HEK293 (cell line): ENCODE data around the gene CCDC9.

ENCODE experiments used
- BCL11A ChIP-seq: fragments of 450-650 bp; formaldehyde crosslinking; IDR thresholded peaks from 2 replicates; pipeline ENCODE4 v1.5.1; 2016; ENCODE audit warnings: low read depth, missing biosample characterization, missing genetic modification characterization
- BCL11B ChIP-seq: fragments of 450-650 bp; formaldehyde crosslinking; IDR thresholded peaks from 2 replicates; pipeline ENCODE4 v1.5.1; 2016; ENCODE audit warnings: low read depth, missing biosample characterization, missing genetic modification characterization
- FEZF1 ChIP-seq: fragments of 450-650 bp; formaldehyde crosslinking; IDR thresholded peaks from 2 replicates; pipeline ENCODE4 v1.5.1; 2016; ENCODE audit warnings: missing biosample characterization, missing genetic modification characterization
- GLI4 ChIP-seq: fragments of 450-650 bp; formaldehyde crosslinking; IDR thresholded peaks from 2 replicates; pipeline ENCODE4 v1.5.1; 2016; ENCODE audit warnings: missing biosample characterization, missing genetic modification characterization
- GLIS1 ChIP-seq: fragments of 450-650 bp; formaldehyde crosslinking; IDR thresholded peaks from 2 replicates; pipeline ENCODE4 v1.5.1; 2016; ENCODE audit warnings: missing biosample characterization, missing genetic modification characterization
- HOXD13 ChIP-seq: sonication (generic); formaldehyde crosslinking; IDR thresholded peaks from 2 replicates; pipeline ENCODE4 v1.8.0; 2022; ENCODE audit warnings: missing genetic modification reagents, borderline replicate concordance
- MZF1 ChIP-seq: fragments of 450-650 bp; formaldehyde crosslinking; IDR thresholded peaks from 2 replicates; pipeline ENCODE4 v1.5.1; 2017; ENCODE audit warnings: missing biosample characterization, missing genetic modification characterization, borderline replicate concordance
- PRDM1 ChIP-seq: fragments of 450-650 bp; formaldehyde crosslinking; IDR thresholded peaks from 2 replicates; pipeline ENCODE4; 2016; ENCODE audit warnings: missing biosample characterization, missing genetic modification characterization
- PRDM10 ChIP-seq: fragments of 450-650 bp; formaldehyde crosslinking; IDR thresholded peaks from 2 replicates; pipeline ENCODE4 v1.5.1; 2016; ENCODE audit warnings: missing biosample characterization, missing genetic modification characterization
- RBAK ChIP-seq: fragments of 450-650 bp; formaldehyde crosslinking; IDR thresholded peaks from 2 replicates; pipeline ENCODE4 v1.5.1; 2016; ENCODE audit warnings: missing biosample characterization, missing genetic modification characterization
- SP3 ChIP-seq: fragments of 450-650 bp; formaldehyde crosslinking; IDR thresholded peaks from 2 replicates; pipeline ENCODE4 v1.5.1; 2016; ENCODE audit warnings: missing biosample characterization, missing genetic modification characterization
- ZBTB11 ChIP-seq: fragments of 450-650 bp; formaldehyde crosslinking; conservative IDR thresholded peaks from 2 replicates; pipeline ENCODE4 v1.5.1; 2016; ENCODE audit warnings: low read depth, missing biosample characterization, missing genetic modification characterization
- ZBTB44 ChIP-seq: fragments of 450-650 bp; IDR thresholded peaks from 2 replicates; pipeline ENCODE4 v1.5.1; 2018; ENCODE audit warnings: missing biosample characterization, mild to moderate bottlenecking, missing genetic modification characterization
- ZBTB48 ChIP-seq: fragments of 450-650 bp; formaldehyde crosslinking; IDR thresholded peaks from 2 replicates; pipeline ENCODE4 v1.5.1; 2016; ENCODE audit warnings: missing biosample characterization, missing genetic modification characterization
- ZNF10 ChIP-seq: fragments of 450-650 bp; formaldehyde crosslinking; IDR thresholded peaks from 2 replicates; pipeline ENCODE4 v1.5.1; 2017; ENCODE audit warnings: missing biosample characterization, missing genetic modification characterization
- ZNF324 ChIP-seq: fragments of 450-650 bp; formaldehyde crosslinking; IDR thresholded peaks from 2 replicates; pipeline ENCODE4 v1.5.1; 2016; ENCODE audit warnings: missing biosample characterization, missing genetic modification characterization
- ZNF335 ChIP-seq: fragments of 450-650 bp; formaldehyde crosslinking; conservative IDR thresholded peaks from 2 replicates; pipeline ENCODE4 v1.5.1; 2016; ENCODE audit warnings: missing biosample characterization, missing genetic modification characterization
- ZNF394 ChIP-seq: fragments of 450-650 bp; formaldehyde crosslinking; IDR thresholded peaks from 2 replicates; pipeline ENCODE4 v1.5.1; 2016; ENCODE audit warnings: missing biosample characterization, missing genetic modification characterization, mild to moderate bottlenecking, moderate library complexity, borderline replicate concordance
- ZNF423 ChIP-seq: fragments of 450-650 bp; formaldehyde crosslinking; IDR thresholded peaks from 2 replicates; pipeline ENCODE4 v1.5.1; 2016; ENCODE audit warnings: missing biosample characterization, missing genetic modification characterization
- ZNF621 ChIP-seq: fragments of 450-650 bp; formaldehyde crosslinking; IDR thresholded peaks from 2 replicates; pipeline ENCODE4 v1.5.1; 2017; ENCODE audit warnings: missing biosample characterization, missing genetic modification characterization
- ZNF701 ChIP-seq: fragments of 450-650 bp; formaldehyde crosslinking; IDR thresholded peaks from 2 replicates; pipeline ENCODE4 v1.5.1; 2016; ENCODE audit warnings: missing biosample characterization, missing genetic modification characterization
- ZNF791 ChIP-seq: fragments of 450-650 bp; formaldehyde crosslinking; IDR thresholded peaks from 2 replicates; pipeline ENCODE4 v1.5.1; 2016; ENCODE audit warnings: missing biosample characterization, missing genetic modification characterization
- ZNF843 ChIP-seq: fragments of 450-650 bp; formaldehyde crosslinking; IDR thresholded peaks from 2 replicates; pipeline ENCODE4 v1.5.1; 2016; ENCODE audit warnings: missing biosample characterization, missing genetic modification characterization
- ZSCAN4 ChIP-seq: fragments of 450-650 bp; formaldehyde crosslinking; IDR thresholded peaks from 2 replicates; pipeline ENCODE4 v1.5.1; 2017; ENCODE audit warnings: missing biosample characterization, missing genetic modification characterization
- ZXDB ChIP-seq: fragments of 450-650 bp; formaldehyde crosslinking; IDR thresholded peaks from 2 replicates; pipeline ENCODE4 v1.5.1; 2016; ENCODE audit warnings: missing biosample characterization, missing genetic modification characterization
- TF ChIP-seq, protein P1 (sequence below): fragments of 450-650 bp; formaldehyde crosslinking; optimal IDR thresholded peaks from 2 replicates; pipeline ENCODE3; 2016; ENCODE audit warnings: missing biosample characterization, mild to moderate bottlenecking, missing genetic modification characterization
- TF ChIP-seq, protein P2 (sequence below): sonication (generic); formaldehyde crosslinking; IDR thresholded peaks from 2 replicates; pipeline ENCODE4 v1.8.1; 2022; ENCODE audit warnings: mild to moderate bottlenecking, moderate library complexity, missing genetic modification reagents

CCDC9 gene

GRCh38 chr19:47227352-47228167 lies 28.8 kb upstream of the CCDC9 start (continued):
- TF ChIP-seq ZBTB11 (tag by site-specific recombination), result peak; percentile 63
- peak; percentile 38 for TF ChIP-seq FEZF1 (tag by site-specific recombination)
- TF ChIP-seq HOXD13, result no peak
- peak; percentile 77 for TF ChIP-seq ZBTB44
- peak; percentile 94 for TF ChIP-seq ZBTB48 (tag by site-specific recombination)
- TF ChIP-seq ZNF701, result no peak
- peak; percentile 39; the same call in 1 of the 2 replicates for TF ChIP-seq MZF1 (tag by site-specific recombination)
- peak; percentile 90 for TF ChIP-seq PRDM10 (tag by site-specific recombination)
- peak; percentile 89 for TF ChIP-seq BCL11A (tag by site-specific recombination)
- TF ChIP-seq GLI4 (tag by site-specific recombination), result no peak
- peak; percentile 59; the same call in 1 of the 2 replicates for TF ChIP-seq ZNF843 (tag by site-specific recombination)
- TF ChIP-seq RBAK (tag by site-specific recombination), result no peak
- TF ChIP-seq ZNF324 (tag by site-specific recombination), result peak; percentile 35; the same call in 1 of the 2 replicates
- peak; percentile 24; the same call in 1 of the 2 replicates for TF ChIP-seq ZSCAN4 (tag by site-specific recombination)
- TF ChIP-seq ZNF791 (tag by site-specific recombination), result no peak
- peak; percentile 90 for TF ChIP-seq ZXDB (tag by site-specific recombination)
- TF ChIP-seq ZNF335 (tag by site-specific recombination), result peak; percentile 74
- peak; percentile 60 for TF ChIP-seq GLIS1 (tag by site-specific recombination)
- TF ChIP-seq BCL11B (tag by site-specific recombination), result peak; percentile 80
- TF ChIP-seq, protein P1, sequence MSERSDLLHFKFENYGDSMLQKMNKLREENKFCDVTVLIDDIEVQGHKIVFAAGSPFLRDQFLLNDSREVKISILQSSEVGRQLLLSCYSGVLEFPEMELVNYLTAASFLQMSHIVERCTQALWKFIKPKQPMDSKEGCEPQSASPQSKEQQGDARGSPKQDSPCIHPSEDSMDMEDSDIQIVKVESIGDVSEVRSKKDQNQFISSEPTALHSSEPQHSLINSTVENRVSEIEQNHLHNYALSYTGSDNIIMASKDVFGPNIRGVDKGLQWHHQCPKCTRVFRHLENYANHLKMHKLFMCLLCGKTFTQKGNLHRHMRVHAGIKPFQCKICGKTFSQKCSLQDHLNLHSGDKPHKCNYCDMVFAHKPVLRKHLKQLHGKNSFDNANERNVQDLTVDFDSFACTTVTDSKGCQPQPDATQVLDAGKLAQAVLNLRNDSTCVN, result peak; percentile 54
- TF ChIP-seq ZNF394 (tag by site-specific recombination), result peak; percentile 54; the same call in 1 of the 2 replicates
- TF ChIP-seq ZNF621 (tag by site-specific recombination), result no peak
- TF ChIP-seq ZNF423 (tag by site-specific recombination), result peak; percentile 62
- peak; percentile 86 for TF ChIP-seq SP3 (tag by site-specific recombination)
- TF ChIP-seq ZNF10 (tag by site-specific recombination), result peak; percentile 40; the same call in 1 of the 2 replicates
- TF ChIP-seq, protein P2, sequence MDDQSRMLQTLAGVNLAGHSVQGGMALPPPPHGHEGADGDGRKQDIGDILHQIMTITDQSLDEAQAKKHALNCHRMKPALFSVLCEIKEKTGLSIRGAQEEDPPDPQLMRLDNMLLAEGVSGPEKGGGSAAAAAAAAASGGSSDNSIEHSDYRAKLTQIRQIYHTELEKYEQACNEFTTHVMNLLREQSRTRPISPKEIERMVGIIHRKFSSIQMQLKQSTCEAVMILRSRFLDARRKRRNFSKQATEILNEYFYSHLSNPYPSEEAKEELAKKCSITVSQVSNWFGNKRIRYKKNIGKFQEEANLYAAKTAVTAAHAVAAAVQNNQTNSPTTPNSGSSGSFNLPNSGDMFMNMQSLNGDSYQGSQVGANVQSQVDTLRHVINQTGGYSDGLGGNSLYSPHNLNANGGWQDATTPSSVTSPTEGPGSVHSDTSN (CRISPR knock-in tag), result no peak
- peak; percentile 77 for TF ChIP-seq PRDM1
